Activated B cell treated with CpG ODN at 0.5 μM for 24 hours (primary cell): Measurements from ENCODE around the gene TRIM7. TPM values are rescaled to one million over a fixed set of nuclear protein-coding genes. Genes with fewer than 3 reads are reported as not detected.
"Not testable (repeated sequence)": the region's sequence is repeated elsewhere in the genome, so short reads cannot be mapped to it uniquely, and the experiment has no call there.

Experiments
- ATAC-seq: fragments of 200-7000 bp; cut with Tn5 transposase; one replicate; pipeline ENCODE4 v1.10.0; 2021; ENCODE audit warnings: low read depth, mild to moderate bottlenecking, moderate library complexity
- CTCF ChIA-PET: fragments of 350-600 bp; sonication (Branson Sonifier 250); formaldehyde crosslinking; loops from one replicate; lab custom pipeline; 2021; ENCODE audit warnings: antibody characterized with exemption; lab: Charles Lee
- POLR2A ChIA-PET: fragments of 350-600 bp; sonication (Branson Sonifier 250); formaldehyde crosslinking; loops from one replicate; lab custom pipeline; 2021; ENCODE audit warnings: antibody characterized with exemption; lab: Charles Lee
- DNase-seq: peaks from one replicate; pipeline ENCODE4 v3.0.0; 2022
- H3K27ac Mint-ChIP-seq: one replicate; pipeline ENCODE4 v1.8.0; 2020; ENCODE audit warnings: mixed read lengths
- H3K27me3 Mint-ChIP-seq: one replicate; pipeline ENCODE4 v1.8.0; 2021; ENCODE audit warnings: mixed read lengths
- H3K36me3 Mint-ChIP-seq: one replicate; pipeline ENCODE4 v1.8.0; 2021; ENCODE audit warnings: low read depth, mixed read lengths
- H3K4me1 Mint-ChIP-seq: one replicate; pipeline ENCODE4 v1.8.0; 2021; ENCODE audit warnings: mixed read lengths
- H3K4me3 Mint-ChIP-seq: one replicate; pipeline ENCODE4 v1.8.0; 2020; ENCODE audit warnings: mild to moderate bottlenecking, mixed read lengths
- H3K9me3 Mint-ChIP-seq: one replicate; pipeline ENCODE4 v1.8.0; 2020; ENCODE audit warnings: mixed read lengths
- CTCF ChIP-seq: fragments of 200-600 bp; IDR thresholded peaks from one replicate; pipeline ENCODE4 v1.8.0; 2022; ENCODE audit warnings: antibody characterized with exemption, mild to moderate bottlenecking
- intact Hi-C: fragments of 100-400 bp; cut with micrococcal nuclease; formaldehyde crosslinking; loops from one replicate; pipeline ENCODE4 v1.15.1; 2024
- total RNA-seq: library from RNA; stranded (reverse); gene quantifications from 2 replicates; pipeline ENCODE4 v1.2.3, GENCODE V29; 2022

Gene TRIM7
- total RNA-seq, 1 donor from 2014 or later = 0.51 TPM

- no peak overlapping the region for H3K4me3 Mint-ChIP-seq
- H3K36me3 Mint-ChIP-seq = no peaks in the 10 kb centered on the region
- DNase-seq (no peak), ATAC-seq (no peak)
- POLR2A ChIA-PET = no interaction called here
- H3K27me3 Mint-ChIP-seq = peaks cover 46% of the 10 kb centered on the region
- intact Hi-C loops = no loop called here
- CTCF ChIA-PET = no interaction called here
- TF ChIP-seq CTCF = no peak
- H3K4me1 Mint-ChIP-seq = no peaks in the 10 kb centered on the region
- no peak overlapping the region for H3K27ac Mint-ChIP-seq
- no peaks in the 10 kb centered on the region for H3K9me3 Mint-ChIP-seq
These were observed 55.6 kb downstream of the TRIM7 start for GRCh38 chr5:181149355-181149754.

GRCh38 chr5:181146927-181147636 is 57.9 kb downstream of the TRIM7 start, which contains the start of gene OR2V2:
TSS of gene OR2V2 (plus strand) at chr5:181147586. CDS start at chr5:181154943, 7,357 bp downstream.
- H3K27ac Mint-ChIP-seq, intact Hi-C loops, ATAC-seq, H3K36me3 Mint-ChIP-seq, H3K4me1 Mint-ChIP-seq, CTCF ChIA-PET, H3K9me3 Mint-ChIP-seq, H3K4me3 Mint-ChIP-seq, POLR2A ChIA-PET, DNase-seq: not testable (repeated sequence)
- H3K27me3 Mint-ChIP-seq = peaks cover 55% of the 10 kb centered on the region

DNA sequence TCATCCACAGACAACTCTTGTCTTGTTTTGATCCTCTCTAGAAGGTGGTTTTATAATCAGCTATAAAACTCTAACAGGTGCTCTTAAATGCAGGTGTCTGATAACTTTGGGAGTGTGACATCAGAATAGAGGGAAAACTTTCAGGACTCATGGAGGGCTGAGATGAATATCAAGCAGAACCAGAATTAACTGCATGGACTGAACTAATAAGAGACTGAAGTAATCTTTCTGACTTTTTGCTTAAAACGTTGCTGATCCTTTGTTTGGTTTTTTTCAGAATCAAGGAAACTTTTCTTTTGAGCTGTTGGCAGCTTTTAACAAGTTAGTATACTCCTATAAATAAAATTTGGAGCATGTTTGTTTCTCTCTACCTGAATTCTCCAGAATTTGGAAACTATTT is 59.9 kb downstream of the TRIM7 start:
- intact Hi-C loops = no loop called here
- no peak for DNase-seq
- Mint-ChIP-seq H3K27me3 (peaks cover 54% of the 10 kb centered on the region), H3K36me3 (no peaks in the 10 kb centered on the region), H3K9me3 (no peaks in the 10 kb centered on the region), H3K4me1 (no peaks in the 10 kb centered on the region), H3K27ac (no peak overlapping the region), H3K4me3 (no peak overlapping the region)
- ATAC-seq = no peak
- TF ChIP-seq CTCF = no peak
- ChIA-PET POLR2A (no interaction called here), CTCF (no interaction called here)

Other genes with a start within 250 kb of the TRIM7 start
- not detected in 2 replicates for gene BTNL3, start 216.3 kb downstream of the TRIM7 start, total RNA-seq
- gene BTNL9, start 164.9 kb downstream of the TRIM7 start, total RNA-seq = 24.3 and 27.6 TPM in 2 replicates
- not detected in 2 replicates for gene OR2V1, start 74.0 kb downstream of the TRIM7 start, total RNA-seq
- not detected in 2 replicates for gene OR2V2, start 57.6 kb downstream of the TRIM7 start, total RNA-seq
- gene TRIM41, start 18.1 kb upstream of the TRIM7 start, total RNA-seq = 34.9 and 39.6 TPM in 2 replicates
- 2,528 and 2,812 TPM in 2 replicates for gene RACK1, start 38.7 kb upstream of the TRIM7 start, total RNA-seq
- 30.9 and 36.9 TPM in 2 replicates for gene TRIM52, start 55.9 kb upstream of the TRIM7 start, total RNA-seq
- gene OR4F3, start 162.1 kb upstream of the TRIM7 start, total RNA-seq = not detected in 2 replicates